Smooth muscle cell (in vitro differentiated cells): Measurements from ENCODE around the gene NDUFS6. TPM values are rescaled to one million over a fixed set of nuclear protein-coding genes. Genes with fewer than 3 reads are reported as not detected.
A peak's percentile ranks its signal among the peaks of the same experiment; 100 is the strongest.
"Not testable (repeated sequence)": the region's sequence is repeated elsewhere in the genome, so short reads cannot be mapped to it uniquely, and the experiment has no call there.

ENCODE experiments used
- DNase-seq: peaks from one replicate; lab custom pipeline; 2025; ENCODE audit not compliant: unreplicated experiment; lab: John Stamatoyannopoulos, UW
- H2AFZ ChIP-seq: fragments of 200-600 bp; sonication (generic); 2 replicates; pipeline ENCODE4 v1.6.0; 2016; ENCODE audit warnings: antibody characterized with exemption, low read depth, mild to moderate bottlenecking
- H3F3A ChIP-seq: fragments of 200-600 bp; sonication (generic); 2 replicates; pipeline ENCODE4 v1.6.0; 2017; ENCODE audit warnings: antibody characterized with exemption, low read depth
- H3K27ac ChIP-seq: fragments of 200-600 bp; sonication (generic); 2 replicates; pipeline ENCODE4 v1.5.1; 2016; ENCODE audit warnings: low read depth, mild to moderate bottlenecking
- H3K27me3 ChIP-seq: fragments of 200-600 bp; sonication (generic); 2 replicates; pipeline ENCODE4 v1.6.1; 2016; ENCODE audit warnings: low read depth, mild to moderate bottlenecking
- H3K36me3 ChIP-seq: fragments of 200-600 bp; sonication (generic); 2 replicates; pipeline ENCODE4 v1.5.1; 2016; ENCODE audit warnings: low read depth
- H3K4me1 ChIP-seq: fragments of 200-600 bp; sonication (generic); 2 replicates; pipeline ENCODE4 v1.5.1; 2016; ENCODE audit warnings: low read depth
- H3K4me2 ChIP-seq: fragments of 200-600 bp; sonication (generic); 2 replicates; pipeline ENCODE4 v1.6.0; 2016; ENCODE audit warnings: mild to moderate bottlenecking
- H3K4me3 ChIP-seq: fragments of 200-600 bp; sonication (generic); 2 replicates; pipeline ENCODE4 v1.5.1; 2016; ENCODE audit warnings: mild to moderate bottlenecking
- H3K79me2 ChIP-seq: fragments of 200-600 bp; sonication (generic); 2 replicates; pipeline ENCODE4 v1.6.0; 2016; ENCODE audit warnings: low read depth, mild to moderate bottlenecking
- H3K9ac ChIP-seq: fragments of 200-600 bp; sonication (generic); 2 replicates; pipeline ENCODE4 v1.6.0; 2016; ENCODE audit warnings: low read depth
- H3K9me3 ChIP-seq: fragments of 200-600 bp; sonication (generic); replicated peaks from 2 replicates; pipeline ENCODE4 v1.5.1; 2016; ENCODE audit warnings: low read depth
- H4K20me1 ChIP-seq: fragments of 200-600 bp; sonication (generic); 2 replicates; pipeline ENCODE4 v1.6.0; 2016; ENCODE audit warnings: low read depth
- WGBS: methylation state at CpG from one replicate; pipeline ENCODE4 v1.1.7; 2016; ENCODE audit warnings: low lambda C conversion rate; 5-methylcytosine and 5-hydroxymethylcytosine counted together
- polyA plus RNA-seq: library from polyadenylated mRNA; unstranded; fragments of >200 nt; fragmentation: Nextera tagmentation; extraction: Ambion mirVana; gene quantifications from 2 replicates; pipeline ENCODE4 v1.2.1, GENCODE V29; 2016
- total RNA-seq: library from RNA; depleted of rRNA; stranded (reverse); fragments of >200 nt; gene quantifications from 2 replicates; pipeline ENCODE4 v1.2.3, GENCODE V29; 2014
- TF ChIP-seq, protein P1 (sequence below): fragments of 200-600 bp; sonication (generic); IDR thresholded peaks from 2 replicates; pipeline ENCODE4 v1.5.1; 2017; ENCODE audit warnings: borderline replicate concordance, mild to moderate bottlenecking, antibody characterized with exemption; ENCODE audit not compliant: insufficient read depth, poor library complexity, severe bottlenecking

Gene NDUFS6
- total and polyA plus RNA-seq, 2 experiments from 2014 or later, result 50.8 to 146 TPM

DNA sequence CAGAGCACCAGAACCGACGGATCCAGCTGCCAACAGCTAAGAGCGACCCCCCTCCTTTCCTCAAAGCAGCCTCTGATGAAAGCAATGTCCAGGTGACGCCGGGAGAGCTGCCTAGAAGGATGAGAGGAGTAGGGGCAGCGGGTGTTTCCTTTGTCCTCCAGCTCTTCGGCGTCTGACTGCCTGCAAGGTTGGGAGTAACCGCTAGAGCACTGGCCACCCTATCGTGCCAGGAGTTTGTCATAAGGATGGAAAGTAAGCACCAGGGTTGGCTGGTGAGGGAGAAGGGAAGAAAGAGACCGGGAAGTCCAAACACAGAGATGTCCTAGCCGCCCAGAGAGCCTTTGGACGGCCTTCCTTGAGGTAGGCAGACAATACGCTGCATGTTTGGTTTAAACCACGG is 12.4 kb upstream of the NDUFS6 start:
- Histone ChIP-seq H3K4me3 (no peak overlapping the region), H3K4me1 (peaks cover 17% of the 10 kb centered on the region), H3K27me3 (no peaks in the 10 kb centered on the region), H3K36me3 (no peaks in the 10 kb centered on the region), H4K20me1 (no peaks in the 10 kb centered on the region), H3K9ac (no peak overlapping the region), H2AFZ (no peak overlapping the region), H3K79me2 (no peaks in the 10 kb centered on the region), H3K9me3 (no peaks in the 10 kb centered on the region), H3K27ac (peak overlapping the region; percentile 82), H3K4me2 (no peak overlapping the region), H3F3A (peaks cover 6% of the 10 kb centered on the region)
- TF ChIP-seq, protein P1, sequence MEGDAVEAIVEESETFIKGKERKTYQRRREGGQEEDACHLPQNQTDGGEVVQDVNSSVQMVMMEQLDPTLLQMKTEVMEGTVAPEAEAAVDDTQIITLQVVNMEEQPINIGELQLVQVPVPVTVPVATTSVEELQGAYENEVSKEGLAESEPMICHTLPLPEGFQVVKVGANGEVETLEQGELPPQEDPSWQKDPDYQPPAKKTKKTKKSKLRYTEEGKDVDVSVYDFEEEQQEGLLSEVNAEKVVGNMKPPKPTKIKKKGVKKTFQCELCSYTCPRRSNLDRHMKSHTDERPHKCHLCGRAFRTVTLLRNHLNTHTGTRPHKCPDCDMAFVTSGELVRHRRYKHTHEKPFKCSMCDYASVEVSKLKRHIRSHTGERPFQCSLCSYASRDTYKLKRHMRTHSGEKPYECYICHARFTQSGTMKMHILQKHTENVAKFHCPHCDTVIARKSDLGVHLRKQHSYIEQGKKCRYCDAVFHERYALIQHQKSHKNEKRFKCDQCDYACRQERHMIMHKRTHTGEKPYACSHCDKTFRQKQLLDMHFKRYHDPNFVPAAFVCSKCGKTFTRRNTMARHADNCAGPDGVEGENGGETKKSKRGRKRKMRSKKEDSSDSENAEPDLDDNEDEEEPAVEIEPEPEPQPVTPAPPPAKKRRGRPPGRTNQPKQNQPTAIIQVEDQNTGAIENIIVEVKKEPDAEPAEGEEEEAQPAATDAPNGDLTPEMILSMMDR, result no peak
- no peak for DNase-seq
- WGBS, result 82% methylated on average over 15 of the region's 15 CpGs

DNA sequence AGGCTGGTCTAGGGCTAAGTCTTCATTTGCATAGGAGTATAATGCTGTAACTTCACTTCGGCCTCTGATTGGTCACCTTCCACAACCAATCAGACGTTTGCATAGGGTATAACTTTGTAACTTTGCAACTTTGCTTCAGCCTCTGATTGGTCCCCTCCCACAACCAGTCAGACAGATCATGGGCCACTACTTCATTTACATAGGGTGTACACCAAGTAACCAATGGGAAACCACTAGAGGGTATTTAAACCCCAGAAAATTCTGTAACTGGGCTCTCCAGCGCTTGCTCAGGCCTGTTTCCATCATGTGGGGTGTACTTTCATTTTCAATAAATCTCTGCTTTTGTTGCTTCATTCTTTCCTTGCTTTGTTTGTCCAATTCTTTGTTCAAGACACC is 11.8 kb upstream of the NDUFS6 start:
- Histone ChIP-seq H3K4me2 (peak overlapping the region; percentile 48), H3K4me1 (peaks cover 17% of the 10 kb centered on the region), H3K27ac (peak overlapping the region; percentile 82), H2AFZ (peak overlapping the region; percentile 19)
- not testable (repeated sequence) for DNase-seq, H3K4me3 ChIP-seq, H3K79me2 ChIP-seq, H3K36me3 ChIP-seq, H3K27me3 ChIP-seq, H3K9ac ChIP-seq, H3F3A ChIP-seq, H4K20me1 ChIP-seq, H3K9me3 ChIP-seq
- WGBS, result 90% methylated on average over 3 of the region's 3 CpGs

DNA sequence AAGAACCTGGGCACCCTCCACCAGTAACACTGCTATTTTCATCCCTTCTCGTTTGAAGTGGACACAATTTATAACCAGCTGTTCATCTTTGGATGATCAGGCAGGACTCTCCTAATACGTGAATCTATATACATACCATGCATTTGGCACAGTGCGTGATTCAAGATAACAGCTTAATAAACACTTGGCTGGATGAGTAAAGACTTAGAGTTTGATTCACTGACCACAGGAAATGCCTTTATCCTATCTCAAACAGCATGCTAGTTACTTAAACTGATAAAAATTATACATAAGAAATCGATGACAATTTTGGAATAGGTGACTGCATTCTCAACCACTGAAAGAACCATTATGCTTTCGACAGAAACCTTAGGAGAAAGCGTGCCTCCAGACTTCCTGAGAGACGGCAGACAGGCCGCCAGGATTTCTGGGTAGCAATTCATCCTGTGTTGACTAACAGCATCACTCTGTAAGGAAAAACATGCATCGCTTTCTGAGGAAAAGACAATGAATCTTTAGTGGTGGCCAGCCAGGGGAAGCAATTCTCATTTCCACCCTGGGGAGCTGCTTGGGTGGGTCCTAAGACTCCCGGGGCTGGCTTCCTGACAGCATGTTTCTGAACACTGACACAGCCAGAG is 11.3 kb upstream of the NDUFS6 start:
- TF ChIP-seq, protein P1, result no peak
- DNase-seq, result no peak
- WGBS, result 21% methylated on average over 10 of the region's 10 CpGs
- Histone ChIP-seq H3K9ac (peak overlapping the region; percentile 16), H3K4me2 (peak overlapping the region; percentile 48), H3F3A (peaks cover 6% of the 10 kb centered on the region), H3K79me2 (no peaks in the 10 kb centered on the region), H3K27me3 (no peaks in the 10 kb centered on the region), H4K20me1 (no peaks in the 10 kb centered on the region), H3K27ac (peak overlapping the region; percentile 82), H3K4me3 (no peak overlapping the region), H2AFZ (peak overlapping the region; percentile 19), H3K36me3 (no peaks in the 10 kb centered on the region), H3K4me1 (peaks cover 17% of the 10 kb centered on the region), H3K9me3 (no peaks in the 10 kb centered on the region)

DNA sequence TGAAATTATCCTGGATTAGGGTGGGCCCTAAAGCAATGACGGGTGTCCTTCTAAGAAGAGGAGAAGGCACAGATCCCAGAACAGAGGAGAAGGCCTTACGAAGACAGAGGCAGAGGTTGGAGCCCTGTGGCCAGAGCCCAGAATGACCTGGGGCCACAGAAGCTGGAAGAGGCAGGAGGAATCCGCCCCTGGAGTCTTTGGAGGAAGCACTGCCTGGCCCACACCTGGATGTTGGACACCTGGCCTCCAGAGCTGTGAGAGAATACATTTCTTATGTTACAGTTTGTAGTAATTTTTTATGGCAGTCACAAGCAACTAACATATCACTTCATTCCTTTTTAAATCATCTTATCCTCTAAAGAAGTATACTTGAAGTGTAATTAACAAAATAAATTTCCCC is 10.0 kb upstream of the NDUFS6 start:
- no peaks in the 10 kb centered on the region for H3K79me2 ChIP-seq
- no peak overlapping the region for H3K4me3 ChIP-seq
- H3K27ac ChIP-seq, result peak overlapping the region; percentile 87
- no peaks in the 10 kb centered on the region for H4K20me1 ChIP-seq
- H3K9ac ChIP-seq, result no peak overlapping the region
- H3F3A ChIP-seq, result peaks cover 6% of the 10 kb centered on the region
- no peak overlapping the region for H2AFZ ChIP-seq
- no peak for DNase-seq
- TF ChIP-seq, protein P1, result no peak
- 90% methylated on average over 3 of the region's 3 CpGs for WGBS
- no peaks in the 10 kb centered on the region for H3K36me3 ChIP-seq
- H3K9me3 ChIP-seq, result no peaks in the 10 kb centered on the region
- no peaks in the 10 kb centered on the region for H3K27me3 ChIP-seq
- H3K4me1 ChIP-seq, result peaks cover 17% of the 10 kb centered on the region
- no peak overlapping the region for H3K4me2 ChIP-seq
